Stimulated activated CD4-positive, alpha-beta T cell treated with anti-CD3 and anti-CD28 coated beads, Interleukin-12 subunit alpha, Interleukin-12 subunit beta, amount 100 ng/mL, for 48 hours (primary cell): ENCODE data around the gene ISG15.
A peak's percentile ranks its signal among the peaks of the same experiment; 100 is the strongest.

ENCODE experiments used
- DNase-seq, 3 donors: peaks; one replicate each; pipeline ENCODE4 v3.0.0-alpha.2; 2020; ENCODE audit warnings: low read depth in 2 of 3, low spot score in 1 of 3

Gene ISG15

DNA sequence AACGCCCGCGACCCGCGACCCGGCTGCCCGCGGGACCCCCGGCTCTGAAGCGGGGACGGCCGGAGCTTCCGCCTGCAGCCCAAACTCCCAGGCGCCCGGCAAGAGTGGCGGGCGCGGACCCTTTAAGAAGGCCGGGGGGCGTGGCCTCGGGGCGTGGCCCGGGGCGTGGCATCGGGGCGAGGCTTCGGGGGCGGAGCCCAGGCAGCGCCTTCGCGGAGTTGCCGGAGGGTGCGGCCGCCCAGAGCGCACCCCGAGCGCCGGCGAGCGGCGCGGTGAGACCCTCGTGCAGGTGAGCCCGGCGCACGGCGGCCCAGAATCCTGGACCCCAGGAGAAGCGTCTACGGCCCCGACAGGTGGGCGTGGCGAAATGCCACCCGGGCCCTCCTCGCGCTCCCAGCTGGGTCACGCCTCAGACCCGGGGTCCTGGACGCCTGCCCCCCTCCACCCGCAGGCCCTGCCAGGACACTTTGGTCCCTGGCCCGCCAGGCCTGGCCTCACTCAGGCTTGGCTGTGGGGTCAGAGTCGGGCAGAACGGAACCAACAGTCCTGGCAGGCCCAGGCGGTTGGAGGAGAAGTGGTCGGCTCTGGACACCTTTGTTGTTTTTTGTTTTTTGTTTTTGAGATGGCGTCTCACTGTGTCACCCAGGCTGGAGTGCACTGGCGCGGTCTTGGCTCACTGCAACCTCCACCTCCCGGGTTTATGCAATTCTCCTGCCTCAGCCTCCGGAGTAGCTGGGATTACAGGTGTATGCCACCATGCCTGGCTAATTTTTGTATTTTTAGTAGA is 46.4 kb downstream of the ISG15 start:
- DNase-seq: peak; percentile 83 to 95 (median 91)

DNA sequence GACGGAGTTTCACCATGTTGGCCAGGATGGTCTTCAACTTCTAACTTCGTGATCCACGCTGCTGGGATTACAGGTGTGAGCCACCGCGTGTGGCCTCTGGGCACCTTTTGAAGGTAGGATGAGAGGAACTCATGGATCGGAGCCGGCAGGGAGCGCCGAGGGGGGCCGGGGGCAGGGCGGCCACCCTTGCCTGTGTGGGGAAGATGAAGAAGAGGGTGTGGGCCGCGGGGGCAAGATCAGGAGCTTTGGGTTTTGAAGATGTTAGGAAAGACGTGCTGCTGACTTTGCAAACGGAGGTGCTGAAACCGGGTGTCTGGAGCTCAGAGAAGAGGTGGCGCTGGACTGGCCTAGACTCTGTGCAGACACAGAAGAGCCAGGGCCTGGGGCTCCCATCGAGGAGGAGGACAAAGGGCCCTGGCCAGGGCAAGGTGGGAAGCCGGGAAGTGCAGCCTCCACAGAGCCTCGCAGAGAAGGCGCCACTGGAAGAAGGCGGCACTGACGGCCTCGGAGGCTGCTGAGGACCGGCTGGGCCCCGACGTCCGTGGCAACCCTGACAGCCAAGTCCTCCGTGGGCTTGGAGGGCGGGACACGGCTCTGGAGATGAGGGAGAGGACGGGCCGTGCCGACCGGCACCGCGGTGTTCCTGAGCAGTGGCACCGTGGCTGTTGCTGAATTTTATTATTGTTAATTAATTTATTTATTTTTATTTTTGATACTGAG is 47.1 kb downstream of the ISG15 start:
- no peak for DNase-seq

DNA sequence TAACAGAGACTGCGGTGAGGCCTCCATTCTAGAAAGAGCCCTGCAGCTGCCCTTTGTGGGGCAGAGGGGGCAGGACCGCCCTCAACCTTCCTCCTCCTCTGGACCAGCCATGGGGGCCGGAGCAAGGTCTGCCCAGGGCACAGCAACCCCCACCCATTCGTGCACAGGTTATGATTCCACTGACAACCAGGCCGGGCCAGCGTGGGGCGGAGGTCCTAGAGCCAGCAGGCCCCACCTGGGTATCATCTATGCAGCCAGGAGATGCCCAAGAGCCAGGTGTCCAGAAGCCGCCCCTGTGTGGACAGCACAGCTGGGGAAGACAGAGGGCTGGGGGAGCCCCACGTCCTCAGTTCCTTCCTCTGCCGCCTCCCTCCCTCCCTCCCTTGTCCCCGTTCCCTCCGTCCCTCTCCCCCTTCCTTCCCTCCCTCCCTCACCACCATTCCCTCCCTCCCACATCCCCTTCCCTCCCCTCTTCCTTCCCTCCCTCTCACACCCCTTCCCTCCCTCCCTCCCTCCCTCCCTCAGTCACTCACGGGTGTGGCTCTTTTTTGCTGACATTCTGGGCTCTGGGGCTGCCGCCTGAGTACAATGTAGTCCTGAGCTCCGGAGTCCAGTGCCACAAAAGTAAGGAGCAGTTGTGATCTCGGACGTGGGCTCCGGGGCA is 48.5 kb downstream of the ISG15 start:
- DNase-seq: no peak

DNA sequence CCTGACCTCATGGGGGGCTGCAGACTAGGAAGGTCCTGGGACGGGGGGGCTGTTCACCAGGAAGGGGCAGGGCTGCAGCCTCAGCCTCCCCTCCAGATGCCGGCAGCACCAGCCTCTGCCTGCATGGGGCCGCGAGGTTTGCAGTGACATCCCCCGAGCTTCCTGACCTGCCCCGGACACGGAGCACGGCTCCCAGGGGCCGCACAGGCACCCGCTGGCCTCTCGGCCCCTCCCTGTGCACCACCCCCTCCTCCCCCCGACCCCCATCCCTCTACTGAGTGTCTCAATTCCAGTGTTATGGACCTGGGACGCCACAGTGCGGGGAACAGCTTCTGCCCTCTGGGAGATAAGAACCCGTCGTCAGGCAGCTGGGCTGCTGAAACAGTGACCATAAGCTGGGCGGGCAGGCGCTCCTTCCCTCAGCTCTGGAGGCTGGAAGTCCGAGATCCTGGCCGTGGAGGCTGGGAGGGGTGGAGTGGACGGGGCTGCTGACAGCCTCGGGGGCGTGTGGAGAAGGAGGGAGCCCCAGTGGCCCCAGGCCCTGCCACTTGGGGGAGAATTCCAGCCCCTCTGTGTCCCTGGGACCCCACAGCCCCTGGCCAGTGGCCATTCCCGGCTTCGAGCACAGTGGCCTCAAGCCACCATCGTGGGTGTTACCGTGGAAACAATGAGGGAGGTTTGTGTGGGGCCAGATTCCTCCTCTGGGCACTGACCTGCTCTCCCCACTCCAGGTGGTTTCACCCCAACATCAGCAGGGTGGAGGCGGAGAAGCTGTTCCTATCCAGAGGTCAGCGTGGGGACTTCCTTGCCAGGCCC is 49.3 kb downstream of the ISG15 start:
- no peak for DNase-seq

DNA sequence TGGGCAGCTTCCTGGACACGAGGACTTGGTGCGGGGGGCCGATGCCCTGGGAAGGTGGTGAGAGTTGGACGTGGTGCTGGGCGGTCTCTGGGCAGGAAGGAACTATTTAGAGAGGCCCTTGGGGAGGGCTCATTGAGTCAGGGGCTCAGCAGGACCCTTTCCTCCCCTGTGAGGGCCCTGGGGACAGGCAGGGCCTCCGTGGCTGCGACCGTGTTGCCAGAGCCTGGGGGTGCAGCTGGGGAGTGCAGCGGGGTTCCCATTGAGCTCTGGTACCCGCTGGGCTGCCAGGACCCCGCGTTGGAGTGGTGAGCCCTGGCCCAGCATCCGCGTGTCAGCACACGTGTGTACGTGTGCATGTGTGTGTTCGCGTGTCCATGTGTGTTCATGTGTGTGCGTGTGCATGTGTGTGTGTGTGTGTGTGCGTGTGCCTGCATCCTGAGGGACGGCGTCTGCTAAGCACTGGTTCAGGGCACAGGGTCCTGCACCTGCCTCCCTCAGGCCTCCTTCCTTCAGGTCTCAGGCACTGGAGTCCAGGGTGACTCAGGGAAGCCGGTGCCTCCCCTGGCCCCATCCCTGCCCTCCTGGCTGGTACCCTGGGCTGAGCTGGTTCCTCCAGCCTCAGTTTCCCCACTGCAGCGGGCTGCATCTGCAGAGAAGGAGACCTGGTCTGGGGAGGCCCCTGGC is 50.1 kb downstream of the ISG15 start:
- no peak for DNase-seq
